ENCODE results near the gene IGFBP3.
A peak's percentile ranks its signal among the peaks of the same experiment; 100 is the strongest.
"Not testable (repeated sequence)": the region's sequence is repeated elsewhere in the genome, so short reads cannot be mapped to it uniquely, and the experiment has no call there.

IGFBP3 gene, protein sequence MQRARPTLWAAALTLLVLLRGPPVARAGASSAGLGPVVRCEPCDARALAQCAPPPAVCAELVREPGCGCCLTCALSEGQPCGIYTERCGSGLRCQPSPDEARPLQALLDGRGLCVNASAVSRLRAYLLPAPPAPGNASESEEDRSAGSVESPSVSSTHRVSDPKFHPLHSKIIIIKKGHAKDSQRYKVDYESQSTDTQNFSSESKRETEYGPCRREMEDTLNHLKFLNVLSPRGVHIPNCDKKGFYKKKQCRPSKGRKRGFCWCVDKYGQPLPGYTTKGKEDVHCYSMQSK

DNA sequence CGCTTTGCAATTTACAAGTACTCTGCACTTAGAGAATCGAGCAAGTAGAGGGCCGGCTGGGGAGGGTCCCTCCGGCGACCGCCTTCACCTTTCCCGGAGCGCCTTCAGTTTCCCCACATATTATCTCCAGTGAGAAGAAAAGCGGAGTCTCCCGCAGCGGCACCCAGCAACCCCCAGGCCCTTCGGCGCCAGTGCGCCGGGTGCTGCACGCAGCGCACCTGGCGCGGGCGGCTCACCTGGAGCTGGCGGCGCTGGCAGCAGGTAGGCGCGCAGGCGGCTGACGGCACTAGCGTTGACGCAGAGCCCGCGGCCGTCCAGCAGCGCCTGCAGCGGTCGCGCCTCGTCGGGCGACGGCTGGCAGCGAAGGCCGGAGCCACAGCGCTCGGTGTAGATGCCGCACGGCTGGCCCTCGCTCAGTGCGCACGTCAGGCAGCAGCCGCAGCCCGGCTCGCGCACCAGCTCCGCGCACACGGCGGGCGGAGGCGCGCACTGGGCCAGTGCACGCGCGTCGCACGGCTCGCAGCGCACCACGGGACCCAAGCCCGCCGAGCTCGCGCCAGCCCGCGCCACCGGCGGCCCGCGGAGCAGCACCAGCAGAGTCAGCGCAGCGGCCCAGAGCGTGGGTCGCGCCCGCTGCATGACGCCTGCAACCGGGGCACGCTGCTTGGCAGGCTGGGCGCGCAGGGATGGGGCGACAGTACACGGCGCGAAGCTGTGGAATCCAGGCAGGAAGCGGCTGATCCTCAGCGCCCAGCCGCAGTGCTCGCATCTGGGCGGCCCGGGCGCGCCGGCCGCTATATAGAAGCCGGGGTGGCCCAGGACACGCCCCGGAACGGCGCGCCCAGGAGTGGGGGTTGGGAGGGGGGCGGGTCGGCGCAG, at the start of gene IGFBP3:
TSS of gene IGFBP3 (minus strand) at position 771 of the 879 bp plus-strand sequence. CDS start at position 639, 132 bp downstream.
- DNase-seq: peak in 1 of 2 experiments; percentile 71

DNA sequence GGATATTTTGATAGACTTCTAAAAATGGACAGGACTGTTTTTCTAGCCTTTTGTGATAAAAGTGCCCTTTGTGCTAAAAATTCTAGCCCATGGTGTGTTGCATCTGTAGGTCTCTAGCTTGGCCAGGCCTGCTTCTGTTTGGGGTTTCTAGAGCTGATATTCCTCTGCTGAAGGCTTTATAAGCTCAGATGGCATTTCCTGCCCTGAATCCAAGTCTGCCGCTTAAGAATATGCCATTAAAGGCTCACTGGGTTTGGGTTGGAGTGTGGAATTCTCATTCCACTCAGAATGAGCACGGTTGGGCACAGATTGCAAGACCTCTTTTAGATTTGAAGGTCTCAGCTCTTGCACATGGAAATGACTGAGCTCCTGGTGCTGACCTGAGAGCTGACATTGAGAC, 49.4 kb upstream of the IGFBP3 start:
- no peak for DNase-seq

- no peak for DNase-seq
Observed at GRCh38 chr7:45969940-45970339, 48.9 kb upstream of the IGFBP3 start.

DNA sequence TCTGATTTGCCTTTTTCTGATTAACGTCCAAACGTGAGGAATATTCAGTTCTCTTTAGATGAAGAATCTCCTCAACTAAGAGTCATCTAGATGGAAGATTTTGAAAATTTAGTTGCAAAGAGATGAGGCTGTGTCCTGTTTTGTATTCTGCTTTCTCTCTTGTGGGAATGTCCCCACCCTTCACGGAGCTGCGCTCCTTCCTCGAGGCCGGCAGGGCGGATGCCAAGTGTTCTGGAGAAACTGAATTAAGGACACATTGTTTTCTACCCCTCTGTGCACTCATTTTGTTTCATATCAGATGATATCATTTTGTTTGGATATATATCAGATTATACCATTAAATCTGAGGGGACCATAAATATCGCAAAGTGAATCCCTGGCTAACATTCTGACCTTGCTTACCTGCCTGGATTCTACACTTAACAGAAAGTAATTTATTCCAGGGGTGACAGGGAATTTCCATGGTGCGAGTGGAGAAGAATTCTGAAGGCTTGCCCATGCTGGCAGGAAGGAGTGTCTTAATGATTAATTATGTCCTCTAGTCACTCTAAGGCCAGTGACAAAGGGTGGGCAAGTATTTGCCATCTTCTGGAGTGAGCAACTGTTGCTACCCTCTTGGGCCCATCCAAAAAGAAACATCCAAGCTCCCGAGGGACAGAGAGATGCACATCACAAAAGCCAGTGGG, 47.9 kb upstream of the IGFBP3 start:
- DNase-seq: no peak

DNA sequence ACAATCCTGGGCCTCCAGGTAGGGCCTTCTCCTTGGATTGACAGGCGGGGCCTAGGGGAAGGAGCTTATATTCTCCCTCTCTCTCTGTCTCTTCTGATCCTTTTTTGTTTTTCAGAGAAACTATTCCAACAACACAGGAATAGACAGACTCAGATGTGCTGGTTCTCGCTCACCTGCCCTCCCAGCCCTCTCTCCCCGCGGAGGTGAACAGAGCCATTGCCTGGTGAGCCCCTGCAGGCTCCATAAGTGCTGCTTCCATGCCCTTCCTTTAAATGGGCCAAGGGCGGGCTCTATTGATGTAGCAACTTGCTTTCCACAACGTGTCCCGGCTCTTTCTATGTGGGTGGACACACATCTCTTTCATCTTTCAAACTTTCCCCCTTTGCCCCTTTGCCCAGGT, 47.2 kb upstream of the IGFBP3 start:
- no peak for DNase-seq

DNA sequence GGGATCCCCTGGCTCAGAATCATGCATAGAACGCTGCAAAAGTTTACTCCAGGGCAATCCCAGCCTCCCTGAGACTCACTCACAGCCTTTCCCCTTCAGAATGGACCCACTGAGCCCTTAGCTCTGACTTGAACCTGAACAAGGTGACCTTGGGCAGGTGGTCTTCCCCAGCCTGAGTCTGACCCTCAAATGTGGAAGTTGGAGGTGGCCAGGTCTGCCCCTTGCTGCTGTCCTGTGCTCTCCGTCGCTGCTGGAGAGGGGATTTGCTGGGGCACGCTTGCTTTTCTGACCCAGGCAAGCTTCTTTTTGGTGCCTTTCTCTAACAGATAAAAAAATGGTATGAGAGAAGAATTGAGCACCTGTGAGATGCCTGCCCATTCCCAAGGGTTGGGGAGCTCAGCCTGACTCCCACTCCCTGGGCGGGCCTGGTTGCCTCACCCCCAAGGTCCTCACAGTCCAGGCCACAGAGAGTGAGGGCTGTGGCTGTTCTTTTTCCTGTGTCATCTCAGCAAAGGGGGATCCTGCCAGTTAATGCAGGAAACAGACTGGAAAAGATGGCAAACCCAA, 46.6 kb upstream of the IGFBP3 start:
- no peak for DNase-seq

GRCh38 chr7:45962861-45963260, 41.8 kb upstream of the IGFBP3 start:
- no peak for DNase-seq

- no peak for DNase-seq
Observed at GRCh38 chr7:45957721-45958120, 36.6 kb upstream of the IGFBP3 start.

DNA sequence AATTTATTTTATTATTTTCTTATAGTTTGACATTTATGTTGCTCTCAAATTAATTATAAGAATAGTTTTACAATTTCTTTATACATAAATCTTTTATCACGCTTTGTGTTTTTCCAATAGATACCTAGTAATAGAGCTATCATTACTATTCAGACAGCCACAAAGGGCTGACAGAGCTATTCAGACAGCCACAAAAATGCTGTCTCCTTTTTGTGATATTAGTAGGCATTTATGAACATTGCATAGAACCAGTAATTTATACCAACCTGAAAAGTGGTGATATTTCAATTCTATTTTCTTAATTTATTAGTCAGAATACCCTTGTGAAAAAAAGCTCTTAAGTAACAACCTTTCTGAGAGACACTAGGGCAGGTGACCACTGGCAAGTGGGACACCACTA, 34.2 kb upstream of the IGFBP3 start:
- no peak for DNase-seq

DNA sequence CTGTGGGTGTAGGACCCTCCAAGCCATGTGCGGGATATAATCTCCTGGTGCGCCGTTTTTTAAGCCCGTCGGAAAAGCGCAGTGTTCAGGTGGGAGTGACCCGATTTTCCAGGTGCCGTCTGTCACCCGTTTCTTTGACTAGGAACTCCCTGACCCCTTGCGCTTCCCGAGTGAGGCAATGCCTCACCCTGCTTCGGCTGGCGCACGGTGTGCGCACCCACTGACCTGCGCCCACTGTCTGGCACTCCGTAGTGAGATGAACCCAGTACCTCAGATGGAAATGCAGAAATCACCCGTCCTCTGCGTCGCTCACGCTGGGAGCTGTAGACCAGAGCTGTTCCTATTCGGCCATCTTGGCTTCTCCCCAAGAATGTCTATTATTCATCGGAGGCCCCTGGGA, 32.0 kb upstream of the IGFBP3 start:
- DNase-seq: not testable (repeated sequence)

DNA sequence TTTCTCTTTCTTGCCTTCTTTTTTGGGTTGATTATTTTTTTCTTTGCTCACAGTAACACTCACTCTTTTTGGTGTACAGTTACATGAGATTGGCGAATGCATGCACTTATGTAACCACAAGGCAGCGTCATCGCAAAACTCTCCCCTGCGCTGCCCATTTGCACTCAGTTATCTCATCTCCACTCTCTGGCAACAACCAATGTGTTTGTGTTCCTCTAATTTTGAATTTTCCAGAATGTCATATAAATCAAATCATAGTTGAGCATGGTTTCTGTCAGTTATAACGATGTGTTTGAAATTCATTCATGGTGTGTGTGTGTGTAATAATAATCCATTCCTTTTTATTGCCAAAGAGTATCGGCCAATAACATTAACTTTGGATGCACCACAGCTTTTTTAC, 23.0 kb upstream of the IGFBP3 start:
- DNase-seq: no peak

DNA sequence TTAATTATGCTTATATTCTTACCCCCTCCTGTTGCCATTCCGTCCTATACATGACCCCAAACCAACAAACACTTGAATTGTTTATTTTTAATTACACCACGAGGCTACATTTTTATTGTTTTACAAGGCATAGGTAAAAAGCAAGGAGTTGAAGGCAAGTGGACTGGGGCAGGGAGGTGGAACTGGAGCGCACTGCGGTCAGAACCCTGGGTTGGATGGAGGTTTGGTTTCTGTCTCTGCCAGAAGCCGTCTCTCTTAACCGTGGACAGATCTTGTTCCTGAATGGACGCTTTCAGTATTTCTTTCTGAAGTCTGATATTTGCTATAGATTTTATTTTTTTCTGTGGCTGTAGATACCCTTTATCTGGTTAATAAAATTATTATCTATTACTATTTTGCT, 19.9 kb upstream of the IGFBP3 start:
- no peak for DNase-seq

GRCh38 chr7:45940237-45940781, 19.2 kb upstream of the IGFBP3 start:
- DNase-seq: not testable (repeated sequence)

DNA sequence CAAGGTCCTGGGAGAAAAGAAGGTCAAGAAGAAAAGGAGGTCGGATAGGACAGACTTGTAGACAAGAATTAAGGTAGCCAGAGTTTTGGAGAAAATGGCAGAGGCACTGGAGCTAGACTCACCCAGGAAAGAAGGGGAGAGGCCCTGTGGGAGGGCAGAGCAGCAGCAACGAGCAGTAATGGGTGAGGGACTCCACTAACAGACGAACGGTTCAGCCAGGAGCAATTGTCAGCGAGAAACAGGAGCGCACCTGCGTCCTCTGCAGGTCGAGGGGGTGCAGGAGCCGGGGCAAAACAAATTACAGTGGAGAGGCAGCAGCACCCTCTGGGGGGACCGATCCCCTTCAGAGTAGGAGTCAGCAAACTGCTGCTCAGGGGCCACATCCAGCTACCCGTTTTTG, 18.5 kb upstream of the IGFBP3 start:
- no peak for DNase-seq

DNA sequence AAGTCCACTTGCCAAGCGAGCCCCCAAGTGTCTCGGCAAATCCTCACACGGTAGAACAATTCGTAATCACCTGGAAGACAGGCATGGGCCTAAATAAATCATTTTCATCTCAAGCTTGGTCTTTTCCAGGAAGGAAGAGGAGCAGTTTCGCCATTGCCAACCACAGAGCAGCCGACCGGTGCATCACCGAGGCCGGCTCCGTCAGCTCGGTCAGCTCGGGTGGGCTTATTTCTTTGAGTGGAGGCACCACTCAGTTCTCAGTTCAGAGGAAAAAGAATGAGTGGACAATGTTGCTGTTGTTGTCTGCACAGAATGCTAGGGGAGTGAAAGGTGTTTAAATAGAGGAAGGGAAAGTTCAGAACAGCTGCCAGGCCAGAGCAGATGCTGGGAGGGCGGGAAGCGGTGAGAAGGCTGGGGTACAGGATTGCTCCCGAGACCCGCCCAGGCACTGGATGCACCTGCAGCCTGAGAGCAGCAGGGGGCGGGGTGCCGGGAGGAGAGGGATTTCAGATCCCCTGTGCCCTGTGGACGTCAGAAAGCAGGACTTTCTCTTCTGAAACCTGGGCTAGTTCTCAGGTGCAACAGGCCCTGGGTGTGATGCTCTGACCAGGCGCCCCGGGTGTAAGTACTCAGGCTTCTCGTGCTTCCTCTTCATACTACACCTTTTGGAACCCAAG, 17.7 kb upstream of the IGFBP3 start:
- DNase-seq: peak in 1 of 2 experiments; percentile 62

GRCh38 chr7:45937862-45938261, 16.8 kb upstream of the IGFBP3 start:
- DNase-seq: no peak

GRCh38 chr7:45937301-45937700, 16.2 kb upstream of the IGFBP3 start:
- no peak for DNase-seq

DNA sequence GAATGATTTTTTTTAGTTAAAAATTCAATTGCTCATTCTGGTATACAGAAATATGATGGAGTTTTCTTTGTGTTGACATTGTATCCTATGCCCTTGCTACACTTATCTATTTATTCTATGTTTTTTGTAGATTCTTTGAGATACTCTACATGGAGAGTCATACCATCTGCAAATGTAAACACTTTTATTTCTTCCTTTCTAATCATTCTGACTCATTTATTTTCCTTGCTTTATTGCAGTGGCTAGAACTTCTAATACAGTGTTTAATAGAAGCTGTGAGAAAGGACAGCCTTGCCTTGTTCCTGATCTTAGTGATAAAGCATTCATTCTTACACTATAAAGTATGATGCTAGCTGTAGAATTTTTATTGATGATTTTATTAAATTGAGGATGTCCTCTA, 9.9 kb upstream of the IGFBP3 start:
- DNase-seq: no peak

DNA sequence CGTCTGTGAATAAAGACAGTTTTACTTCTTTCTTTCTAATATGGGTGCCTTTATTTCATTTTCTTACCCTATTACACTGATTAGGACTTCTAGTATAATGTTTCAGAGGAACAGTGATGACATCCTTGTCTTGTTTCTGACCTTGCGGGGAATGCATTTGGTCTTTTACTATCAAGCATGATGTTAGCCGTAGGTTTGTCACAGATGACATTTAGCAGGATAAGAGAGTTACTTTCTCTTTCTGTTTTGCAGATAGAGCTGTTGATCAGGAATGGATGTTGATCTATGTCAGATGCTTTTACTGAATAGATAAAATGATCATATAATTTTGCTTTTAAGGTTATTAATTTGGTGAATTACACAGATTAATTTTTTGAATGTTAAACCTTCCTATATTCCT, 6.6 kb upstream of the IGFBP3 start:
- DNase-seq: no peak

DNA sequence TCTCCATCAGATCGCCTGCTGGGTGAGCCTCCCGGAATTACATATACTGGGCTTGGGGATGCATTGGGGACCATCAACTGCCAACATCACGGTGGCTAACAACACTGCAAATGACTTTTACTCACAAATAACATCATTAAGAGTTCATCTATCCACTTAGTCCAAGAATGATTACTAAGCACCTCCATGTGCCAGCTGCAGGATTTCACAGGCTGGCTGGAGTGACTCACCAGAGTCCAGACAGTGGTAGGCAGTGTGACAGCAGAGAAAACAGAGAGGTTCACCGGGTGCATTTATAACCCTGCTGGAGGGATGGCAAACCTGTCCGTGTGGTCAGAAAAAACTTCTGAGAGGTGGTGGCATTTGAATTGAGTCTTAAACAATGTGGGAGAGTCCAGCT, 3.2 kb upstream of the IGFBP3 start:
- no peak for DNase-seq

DNA sequence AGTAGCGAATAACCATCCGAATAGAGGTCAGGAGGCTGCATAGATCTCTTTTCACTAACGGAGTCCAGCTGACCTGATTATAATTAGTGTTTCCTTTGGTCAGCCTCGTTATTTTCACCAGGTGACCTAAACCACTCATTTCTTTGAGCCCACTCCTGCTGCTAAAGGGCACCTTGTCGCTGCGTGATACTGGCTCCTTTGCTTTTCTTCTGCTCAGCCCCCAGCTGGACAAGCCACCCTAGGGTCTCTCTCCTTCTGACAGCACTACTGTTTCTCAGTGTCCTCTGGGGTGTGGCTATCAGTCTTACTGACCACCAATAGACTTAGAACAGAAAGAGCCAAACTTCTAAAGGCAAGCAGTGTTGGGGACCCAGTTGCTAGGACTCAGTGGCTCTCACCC, 2.7 kb upstream of the IGFBP3 start:
- DNase-seq: no peak

DNA sequence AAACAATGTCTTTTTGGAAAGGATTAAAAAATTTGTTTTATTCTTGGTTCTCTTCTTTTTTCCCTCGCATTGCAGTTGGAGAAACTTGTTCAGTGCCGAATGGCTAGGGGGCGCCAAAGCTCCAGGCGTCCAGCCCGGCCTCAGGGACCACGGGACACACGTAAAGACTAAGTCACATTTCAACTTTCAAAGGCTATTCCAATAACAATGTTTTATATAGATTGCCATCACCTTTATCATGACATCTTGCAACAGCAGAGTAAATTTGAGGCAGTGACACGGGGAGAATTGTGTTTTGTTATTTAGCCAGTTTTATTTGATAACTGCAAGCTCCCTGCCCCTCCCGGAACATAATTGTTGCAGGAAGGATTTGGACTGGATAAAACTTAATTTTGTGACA, 2.2 kb upstream of the IGFBP3 start:
- peak in 1 of 2 experiments; percentile 67 for DNase-seq
